ENCODE results near the gene BSND.

BSND gene

GRCh38 chr1:54986533-54986932 is 12.2 kb upstream of the BSND start (continued):
- TF ChIP-seq GLIS2 (tag by site-specific recombination; IDR thresholded peaks at IDR 0.05): no peak
- TF ChIP-seq ZNF239 (tag by site-specific recombination; IDR thresholded peaks at IDR 0.05): no peak
- TF ChIP-seq ZNF621 (tag by site-specific recombination; IDR thresholded peaks at IDR 0.05): no peak
- TF ChIP-seq ZNF645 (tag by site-specific recombination; IDR thresholded peaks at IDR 0.05): no peak
- no peak for TF ChIP-seq ZNF184 (tag by site-specific recombination; IDR thresholded peaks at IDR 0.05)
- TF ChIP-seq KLF16 (tag by site-specific recombination; IDR thresholded peaks at IDR 0.05): no peak
- TF ChIP-seq ZNF155 (tag by site-specific recombination; IDR thresholded peaks at IDR 0.05): no peak
- TF ChIP-seq BCL6B (tag by site-specific recombination; IDR thresholded peaks at IDR 0.05): no peak
- no peak for TF ChIP-seq ZNF292 (tag by site-specific recombination; IDR thresholded peaks at IDR 0.05; ENCODE audit: borderline replicate concordance, low read depth)

GRCh38 chr1:54987427-54987826 is 11.3 kb upstream of the BSND start:
- ChIA-PET POLR2A (no interaction called here), CTCF (interaction anchor here (0.6 to 5.7 kb wide), 4 partner anchors 9 to 42 kb away, joined by 5 to 22 read pairs (median 8); no protein-coding TSS in a partner anchor)
- Histone ChIP-seq H3K4me1 (ENCODE audit: control insufficient read depth, insufficient read depth, low read length) (peaks cover 5% of the 10 kb centered on the region; the same call in 1 of the 2 replicates), H3K4me3 (ENCODE audit: low read depth, low read length) (no peak overlapping the region), H3K27ac (ENCODE audit: extremely low read depth, low read depth, low read length) (no peak overlapping the region), H3K9me3 (ENCODE audit: control insufficient read depth, insufficient read depth, low read depth, low read length) (no peaks in the 10 kb centered on the region), H3K36me3 (ENCODE audit: control insufficient read depth in 2 of 2, insufficient read depth in 1 of 2, low read length in 2 of 2) (no peaks in the 10 kb centered on the region)
- TF ChIP-seq ZNF174 (tag by site-specific recombination; IDR thresholded peaks at IDR 0.05): no peak
- no peak for TF ChIP-seq KLF17 (tag by site-specific recombination; IDR thresholded peaks at IDR 0.05)
- TF ChIP-seq KLF1 (tag by site-specific recombination; IDR thresholded peaks at IDR 0.05): no peak
- TF ChIP-seq PRDM10 (tag by site-specific recombination; IDR thresholded peaks at IDR 0.05): no peak
- no peak for TF ChIP-seq ZNF426 (tag by site-specific recombination; IDR thresholded peaks at IDR 0.05)
- no peak for TF ChIP-seq ZBTB21 (tag by site-specific recombination; IDR thresholded peaks at IDR 0.05)
- TF ChIP-seq ZNF830 (tag by site-specific recombination; IDR thresholded peaks at IDR 0.05; ENCODE audit: low read depth): no peak
- TF ChIP-seq ZNF768 (tag by site-specific recombination; IDR thresholded peaks at IDR 0.05): no peak
- TF ChIP-seq ZNF10 (tag by site-specific recombination; IDR thresholded peaks at IDR 0.05): no peak
- TF ChIP-seq ZSCAN23 (tag by site-specific recombination; IDR thresholded peaks at IDR 0.05): no peak
- TF ChIP-seq ZNF610 (tag by site-specific recombination; IDR thresholded peaks at IDR 0.05; ENCODE audit: borderline replicate concordance): no peak
- TF ChIP-seq ZNF302 (tag by site-specific recombination; IDR thresholded peaks at IDR 0.05; ENCODE audit: low read depth): no peak
- no peak for TF ChIP-seq ZBTB44 (tag by site-specific recombination; IDR thresholded peaks at IDR 0.05)
- no peak for TF ChIP-seq ZSCAN4 (tag by site-specific recombination; IDR thresholded peaks at IDR 0.05)
- TF ChIP-seq ZSCAN16 (tag by site-specific recombination; IDR thresholded peaks at IDR 0.05): no peak
- TF ChIP-seq SETDB1 (IDR thresholded peaks at IDR 0.05; ENCODE audit: insufficient read length, low read length): no peak

Measured in HEK293 (cell line).